ENCODE results near the gene LAIR2. TPM values are rescaled to one million over a fixed set of nuclear protein-coding genes. Genes with fewer than 3 reads are reported as not detected.

The LAIR2 gene
- total and polyA plus RNA-seq, 4 donors: 0.19 to 0.24 TPM; not detected in 2

DNA sequence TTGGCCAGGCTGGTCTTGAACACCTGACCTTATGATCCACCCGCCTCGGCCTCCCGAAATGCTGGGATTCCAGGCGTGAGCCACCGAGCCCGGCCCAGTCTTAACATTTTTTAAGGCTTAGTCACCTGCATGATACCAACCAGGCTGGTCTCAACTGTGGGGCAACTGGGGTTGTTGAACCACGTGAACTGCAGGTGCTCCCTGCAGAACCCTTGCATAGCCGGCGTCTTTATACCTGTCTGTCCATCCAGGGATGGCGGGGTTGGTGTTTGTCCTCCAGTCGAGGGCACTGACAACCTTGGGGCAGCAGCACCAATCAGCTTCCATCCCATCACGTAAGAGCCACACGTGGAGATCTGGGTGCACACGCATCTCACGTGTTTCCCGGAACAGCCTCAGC is 46.2 kb downstream of the LAIR2 start:
- no peaks in the 10 kb centered on the region for H3K36me3 ChIP-seq (ENCODE audit: control insufficient read depth in 4 of 4, insufficient read depth in 3 of 4, low read depth in 1 of 4, low read length in 3 of 4)

More for the DNA sequence above, 46.2 kb downstream of the LAIR2 start:
- Histone ChIP-seq H3K9ac (ENCODE audit: low read depth in 1 of 2, low read length in 2 of 2) (no peak overlapping the region), H3K27me3 (ENCODE audit: control insufficient read depth in 4 of 4, insufficient read depth in 4 of 4, low read length in 3 of 4) (no peaks in the 10 kb centered on the region), H3K4me3 (ENCODE audit: low read depth in 1 of 3, low read length in 3 of 3) (no peak overlapping the region), H3K9me3 (ENCODE audit: control insufficient read depth in 4 of 4, low read length in 3 of 4) (no peaks in the 10 kb centered on the region), H3K4me1 (ENCODE audit: control insufficient read depth in 4 of 4, insufficient read depth in 4 of 4, low read length in 3 of 4) (no peaks in the 10 kb centered on the region), H3K27ac (ENCODE audit: low read depth in 1 of 2, low read length in 2 of 2) (no peak overlapping the region)
- DNase-seq (ENCODE audit: low spot score): no peak
- 80% methylated on average over 16 of the region's 16 CpGs for WGBS
- no peak for TF ChIP-seq SP1 (IDR thresholded peaks at IDR 0.05)
- TF ChIP-seq FOXA2 (IDR thresholded peaks at IDR 0.05): no peak
- no peak for TF ChIP-seq NR2F2 (IDR thresholded peaks at IDR 0.05)
- TF ChIP-seq ZBTB33 (IDR thresholded peaks at IDR 0.05): no peak
- TF ChIP-seq HNF4A (conservative IDR thresholded peaks at IDR 0.05): no peak
- no peak for TF ChIP-seq YY1 (IDR thresholded peaks at IDR 0.05)
- TF ChIP-seq MAX (IDR thresholded peaks at IDR 0.05): no peak
- TF ChIP-seq RXRA (IDR thresholded peaks at IDR 0.05): no peak
- TF ChIP-seq FOXA1 (IDR thresholded peaks at IDR 0.05): no peak
- TF ChIP-seq RAD21 (IDR thresholded peaks at IDR 0.05): no peak
- TF ChIP-seq TAF1 (conservative IDR thresholded peaks at IDR 0.05): no peak
- no peak for TF ChIP-seq ATF3 (IDR thresholded peaks at IDR 0.05)
- TF ChIP-seq, protein P1, sequence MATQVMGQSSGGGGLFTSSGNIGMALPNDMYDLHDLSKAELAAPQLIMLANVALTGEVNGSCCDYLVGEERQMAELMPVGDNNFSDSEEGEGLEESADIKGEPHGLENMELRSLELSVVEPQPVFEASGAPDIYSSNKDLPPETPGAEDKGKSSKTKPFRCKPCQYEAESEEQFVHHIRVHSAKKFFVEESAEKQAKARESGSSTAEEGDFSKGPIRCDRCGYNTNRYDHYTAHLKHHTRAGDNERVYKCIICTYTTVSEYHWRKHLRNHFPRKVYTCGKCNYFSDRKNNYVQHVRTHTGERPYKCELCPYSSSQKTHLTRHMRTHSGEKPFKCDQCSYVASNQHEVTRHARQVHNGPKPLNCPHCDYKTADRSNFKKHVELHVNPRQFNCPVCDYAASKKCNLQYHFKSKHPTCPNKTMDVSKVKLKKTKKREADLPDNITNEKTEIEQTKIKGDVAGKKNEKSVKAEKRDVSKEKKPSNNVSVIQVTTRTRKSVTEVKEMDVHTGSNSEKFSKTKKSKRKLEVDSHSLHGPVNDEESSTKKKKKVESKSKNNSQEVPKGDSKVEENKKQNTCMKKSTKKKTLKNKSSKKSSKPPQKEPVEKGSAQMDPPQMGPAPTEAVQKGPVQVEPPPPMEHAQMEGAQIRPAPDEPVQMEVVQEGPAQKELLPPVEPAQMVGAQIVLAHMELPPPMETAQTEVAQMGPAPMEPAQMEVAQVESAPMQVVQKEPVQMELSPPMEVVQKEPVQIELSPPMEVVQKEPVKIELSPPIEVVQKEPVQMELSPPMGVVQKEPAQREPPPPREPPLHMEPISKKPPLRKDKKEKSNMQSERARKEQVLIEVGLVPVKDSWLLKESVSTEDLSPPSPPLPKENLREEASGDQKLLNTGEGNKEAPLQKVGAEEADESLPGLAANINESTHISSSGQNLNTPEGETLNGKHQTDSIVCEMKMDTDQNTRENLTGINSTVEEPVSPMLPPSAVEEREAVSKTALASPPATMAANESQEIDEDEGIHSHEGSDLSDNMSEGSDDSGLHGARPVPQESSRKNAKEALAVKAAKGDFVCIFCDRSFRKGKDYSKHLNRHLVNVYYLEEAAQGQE (IDR thresholded peaks at IDR 0.05): no peak
- TF ChIP-seq CTCF (IDR thresholded peaks at IDR 0.05; ENCODE audit: low read depth, low read length, missing input control): no peak

Measured in liver (tissue), 9 donors.